GM19397 (cell line): Measurements from ENCODE around the gene GSC.

Source experiments
- ATAC-seq: cut with Tn5 transposase; IDR thresholded peaks from one replicate; pipeline ENCODE4 v1.9.1; 2021; ENCODE audit warnings: mild to moderate bottlenecking, moderate library complexity; ENCODE audit not compliant: unreplicated experiment

The GSC gene

DNA sequence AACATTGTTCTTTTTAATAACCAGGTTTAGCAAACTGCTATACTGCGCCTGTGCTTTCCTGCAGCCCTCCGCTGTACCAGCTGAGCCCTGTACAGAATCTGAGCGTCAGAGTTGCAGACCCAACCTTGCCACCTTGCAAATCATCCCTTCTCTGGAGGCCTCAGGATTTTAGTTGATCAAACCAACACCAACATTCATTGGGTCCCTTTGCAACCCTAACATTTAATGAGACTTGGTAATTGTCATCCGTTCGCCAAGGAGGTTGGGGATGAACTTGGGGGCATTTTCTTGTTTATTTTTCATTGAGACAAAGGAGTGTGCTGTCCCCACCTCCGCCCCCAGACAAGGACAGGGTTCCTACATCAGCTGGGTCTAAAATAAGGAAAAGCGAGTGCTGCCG is 2.6 kb upstream of the GSC start:
- ATAC-seq: no peak

DNA sequence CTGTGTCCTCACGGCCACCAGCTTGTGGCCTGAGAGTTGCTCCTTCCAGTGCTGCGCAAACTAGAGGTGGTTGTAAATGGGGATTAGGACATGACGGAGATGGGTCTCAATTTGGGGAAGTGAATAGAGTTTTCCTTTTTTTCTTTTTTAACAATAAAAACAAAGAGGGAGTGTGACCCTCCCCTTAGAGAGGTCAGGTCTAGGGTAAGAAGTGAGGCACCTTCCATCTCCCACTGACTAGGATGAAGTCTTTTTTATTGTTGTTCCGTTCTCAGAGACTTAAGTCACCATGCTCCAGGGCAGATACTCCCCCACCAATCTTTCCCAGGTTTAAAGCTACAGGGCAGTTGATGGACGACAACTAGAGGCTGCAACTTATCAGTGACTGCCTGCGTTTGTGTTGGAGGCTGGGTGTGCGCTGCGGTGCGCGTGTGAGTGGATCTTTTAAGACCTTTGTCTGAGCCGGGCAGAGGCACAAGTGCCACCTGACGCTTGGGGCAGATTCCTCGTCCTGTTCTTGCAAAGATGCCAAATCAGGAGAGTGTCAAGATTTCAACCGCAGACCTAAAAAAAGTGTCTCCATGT is 2.1 kb upstream of the GSC start:
- ATAC-seq: no peak

GRCh38 chr14:94771158-94771905 is 1.4 kb upstream of the GSC start:
- no peak for ATAC-seq

DNA sequence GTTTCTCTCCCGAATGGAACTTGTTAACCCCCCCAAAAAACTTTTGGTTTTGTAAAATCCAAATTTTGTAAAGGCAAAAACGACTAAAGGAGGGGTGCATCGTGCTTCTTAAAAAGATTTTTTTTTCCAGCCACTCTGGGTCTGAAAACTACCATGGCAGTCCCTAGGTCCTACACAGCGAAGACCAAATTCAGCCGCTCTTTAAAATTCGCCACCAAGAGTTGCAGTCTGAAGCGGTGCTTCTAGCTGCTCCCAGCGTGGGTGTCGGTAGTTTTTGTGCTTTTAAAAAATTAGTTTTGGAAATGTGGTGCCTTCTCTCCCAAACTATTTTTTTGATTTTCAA is 873 bp upstream of the GSC start:
- no peak for ATAC-seq

GRCh38 chr14:94770251-94770749 is 387 bp upstream of the GSC start:
- no peak for ATAC-seq

DNA sequence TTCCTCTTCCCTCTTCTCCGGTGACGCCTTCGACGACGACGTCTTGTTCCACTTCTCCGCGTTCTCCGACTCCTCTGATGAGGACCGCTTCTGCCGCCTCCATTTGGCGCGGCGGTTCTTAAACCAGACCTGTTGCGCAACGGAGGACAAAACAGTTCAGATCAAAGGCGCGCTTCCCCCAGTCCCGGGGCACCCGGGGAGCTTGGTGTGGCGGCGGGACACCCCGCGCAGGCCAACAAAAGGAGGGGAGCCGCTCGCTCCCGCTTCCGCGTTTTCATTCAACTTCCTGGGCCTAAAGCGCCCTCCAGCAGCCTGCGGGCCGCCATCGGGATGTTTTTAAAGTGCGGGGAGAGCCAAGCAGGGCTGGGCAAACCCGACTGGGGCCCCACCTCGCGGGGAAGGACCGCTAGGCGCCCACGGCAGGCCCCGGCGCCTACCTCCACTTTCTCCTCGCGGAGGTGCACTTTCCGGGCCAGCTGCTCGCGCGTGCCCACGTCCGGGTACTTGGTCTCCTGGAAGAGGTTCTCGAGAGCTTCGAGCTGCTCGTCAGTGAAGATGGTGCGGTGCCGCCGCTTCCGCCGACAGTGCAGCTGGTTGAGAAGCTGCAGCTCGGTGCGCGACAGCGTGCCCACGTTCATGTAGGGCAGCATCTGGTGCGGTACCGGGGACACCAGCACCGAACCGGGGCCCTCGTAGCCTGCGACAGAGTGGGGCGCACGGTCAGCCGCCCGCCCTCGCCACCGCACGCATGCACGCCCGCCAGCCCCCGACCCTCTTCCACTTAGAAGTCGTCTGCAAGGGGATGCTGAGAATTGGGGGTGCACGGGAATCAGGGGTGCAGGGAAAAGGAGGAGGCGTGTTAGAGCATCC is 1.2 kb downstream of the GSC start:
- ATAC-seq: no peak

GRCh38 chr14:94768141-94768520 is 1.8 kb downstream of the GSC start:
- ATAC-seq: no peak

DNA sequence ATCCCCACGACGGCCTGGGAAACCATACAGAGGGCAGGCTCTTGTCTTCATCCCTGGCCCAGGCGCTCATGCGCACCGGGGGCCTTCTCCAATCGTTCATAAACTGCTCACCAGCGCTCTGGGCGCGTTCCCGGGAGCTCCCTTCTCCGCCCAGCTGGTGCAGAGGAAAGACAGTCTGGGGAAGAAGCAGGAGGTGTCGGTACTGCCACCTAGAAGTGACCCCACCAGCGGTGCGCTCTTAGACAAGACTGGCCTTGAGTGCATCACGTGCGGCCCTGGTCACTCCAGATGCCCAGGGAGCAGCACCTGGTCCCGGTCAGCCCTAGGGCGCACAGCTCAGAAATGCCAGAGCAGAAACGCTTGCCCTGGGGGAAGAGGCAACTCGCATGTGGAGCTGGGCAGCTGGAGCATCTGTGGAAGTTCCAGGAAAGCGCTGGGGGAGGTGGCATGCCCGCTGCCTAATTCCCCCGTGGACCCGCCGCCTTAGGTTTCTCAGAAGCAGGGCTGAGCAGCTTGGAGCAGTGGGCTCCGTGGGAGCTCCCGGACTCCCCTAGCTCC is 2.5 kb downstream of the GSC start:
- no peak for ATAC-seq

DNA sequence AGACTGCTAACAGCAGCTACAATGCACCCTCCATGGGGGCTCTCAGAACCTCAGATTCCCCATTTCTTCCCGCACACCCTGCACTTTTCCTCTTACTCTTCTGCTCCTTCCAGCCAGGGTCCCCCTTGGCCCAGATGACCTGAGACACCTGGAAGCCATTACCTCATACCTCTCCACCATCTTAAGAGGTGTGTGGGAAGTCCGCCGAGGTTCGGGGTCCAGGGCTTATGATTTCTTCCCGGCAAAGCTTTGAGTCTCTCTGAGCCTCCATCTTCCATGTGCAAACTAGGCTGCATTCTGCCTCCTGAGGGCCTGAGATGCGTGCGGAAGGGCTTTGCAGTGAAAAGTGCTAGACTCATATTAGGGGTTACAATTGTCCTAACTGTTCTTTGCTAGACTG is 5.3 kb downstream of the GSC start:
- ATAC-seq: no peak

DNA sequence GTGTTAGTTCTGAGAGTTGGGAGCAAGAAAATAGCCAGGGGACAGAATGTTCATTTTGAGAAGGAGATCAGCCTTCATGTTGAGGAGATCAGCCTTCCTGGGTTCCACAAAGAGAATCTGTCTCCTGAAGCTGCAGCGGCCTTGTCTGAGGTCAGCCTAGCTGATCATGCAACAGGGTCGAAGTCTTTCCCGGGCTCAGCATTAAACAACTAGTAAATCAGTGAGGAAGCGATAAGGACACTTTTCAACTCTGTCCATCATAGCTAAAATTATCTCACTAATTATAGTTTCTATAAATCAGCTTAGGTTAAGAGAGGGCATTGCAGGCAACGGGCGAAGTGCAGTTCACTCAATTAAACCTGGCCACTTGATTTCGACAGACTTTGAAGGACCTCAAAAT is 7.5 kb downstream of the GSC start:
- no peak for ATAC-seq

DNA sequence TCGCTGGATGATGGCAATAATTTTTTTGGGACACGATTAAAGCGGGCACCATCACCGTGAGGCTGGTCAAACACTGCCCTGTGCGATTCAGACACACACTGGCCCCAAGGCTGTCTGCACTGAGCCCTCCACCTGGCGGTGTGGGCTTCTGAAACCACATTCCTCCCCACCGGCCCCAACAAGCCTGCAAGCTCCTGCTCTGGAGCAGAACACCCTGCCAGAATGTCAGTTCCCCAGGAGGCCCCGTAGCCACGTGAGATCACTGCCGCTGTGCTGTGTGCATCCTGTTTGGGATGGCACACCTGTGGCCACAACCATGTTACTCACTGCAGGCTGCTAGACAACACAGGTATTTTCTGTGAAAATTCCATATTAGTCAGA is 7.9 kb downstream of the GSC start:
- ATAC-seq: no peak

DNA sequence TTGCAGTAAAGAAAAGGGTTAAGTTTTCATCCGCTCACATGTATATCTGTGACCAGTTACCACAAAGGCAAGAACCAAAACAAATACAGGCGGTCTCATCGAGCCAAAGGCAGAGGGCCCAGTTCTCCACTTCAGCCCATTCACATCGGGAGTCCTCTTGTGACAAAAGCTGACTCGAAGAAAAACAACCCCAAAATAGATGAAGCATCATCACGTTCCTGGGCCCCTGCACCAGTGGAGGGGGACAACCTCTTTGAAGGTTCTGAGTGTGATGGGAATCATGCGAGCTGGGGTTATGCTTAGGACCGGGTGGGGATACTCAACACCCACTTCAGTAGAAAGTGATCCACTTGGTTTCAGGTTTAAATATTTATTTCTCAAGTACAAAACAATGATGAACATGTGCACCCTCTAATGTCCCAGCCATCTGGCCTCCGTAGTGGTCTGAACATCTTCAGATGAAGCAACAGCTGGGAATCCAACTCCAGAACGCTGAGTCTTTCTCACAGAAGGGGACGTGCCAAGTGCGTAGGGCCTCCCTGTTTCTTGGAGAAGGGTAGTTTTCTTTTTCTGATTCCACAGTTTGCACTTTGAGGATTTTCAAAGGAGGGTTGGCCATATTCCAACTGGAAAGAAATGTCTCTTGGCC is 8.4 kb downstream of the GSC start:
- ATAC-seq: no peak

- ATAC-seq: no peak
Measured at GRCh38 chr14:94756310-94756882, 13.5 kb downstream of the GSC start.

GRCh38 chr14:94754391-94754942 is 15.4 kb downstream of the GSC start:
- no peak for ATAC-seq

DNA sequence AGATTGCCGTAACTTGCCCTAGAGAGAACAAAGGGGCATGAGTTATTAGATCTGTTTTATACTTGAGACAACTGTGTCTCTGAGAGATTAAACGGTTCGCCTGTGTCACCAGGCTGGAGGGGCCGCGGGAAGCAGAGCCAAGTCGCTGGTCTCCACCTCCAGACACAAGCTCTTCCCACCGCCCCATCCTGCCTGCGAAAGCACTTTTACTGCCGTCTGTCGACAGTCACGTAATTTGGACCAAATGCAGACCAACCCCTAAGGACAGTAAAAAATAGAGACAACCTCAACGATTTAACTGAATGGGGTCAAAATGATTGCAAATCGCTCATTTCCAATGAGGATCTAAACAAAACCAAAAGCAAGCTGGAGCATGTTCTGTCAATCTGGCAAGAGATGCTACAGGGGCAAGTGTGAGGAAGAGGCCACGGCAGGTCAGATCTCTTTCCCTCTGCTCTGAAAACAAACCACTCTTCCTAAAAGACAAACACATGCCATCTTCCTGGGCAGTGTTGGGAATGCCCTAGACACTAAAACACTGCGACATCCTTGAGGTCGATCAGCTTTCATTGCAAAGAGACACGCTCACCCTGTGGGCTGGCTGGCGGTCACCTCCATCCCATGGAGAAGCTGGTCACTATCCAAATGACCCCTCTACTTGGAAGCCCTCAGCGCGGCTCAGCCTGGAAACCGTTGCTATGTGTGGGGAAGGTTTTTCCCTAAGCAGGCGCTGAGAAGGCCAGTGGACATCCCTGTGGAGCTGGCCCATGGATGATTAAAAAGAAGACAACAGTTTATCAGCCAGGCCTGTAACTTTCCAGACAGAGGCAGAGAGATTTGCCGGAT is 17.1 kb downstream of the GSC start:
- ATAC-seq: no peak

- no peak for ATAC-seq
Measured at GRCh38 chr14:94751956-94752355, 18.0 kb downstream of the GSC start.

- ATAC-seq: no peak
Measured at GRCh38 chr14:94751321-94751720, 18.6 kb downstream of the GSC start.

GRCh38 chr14:94750371-94750770 is 19.5 kb downstream of the GSC start:
- no peak for ATAC-seq

DNA sequence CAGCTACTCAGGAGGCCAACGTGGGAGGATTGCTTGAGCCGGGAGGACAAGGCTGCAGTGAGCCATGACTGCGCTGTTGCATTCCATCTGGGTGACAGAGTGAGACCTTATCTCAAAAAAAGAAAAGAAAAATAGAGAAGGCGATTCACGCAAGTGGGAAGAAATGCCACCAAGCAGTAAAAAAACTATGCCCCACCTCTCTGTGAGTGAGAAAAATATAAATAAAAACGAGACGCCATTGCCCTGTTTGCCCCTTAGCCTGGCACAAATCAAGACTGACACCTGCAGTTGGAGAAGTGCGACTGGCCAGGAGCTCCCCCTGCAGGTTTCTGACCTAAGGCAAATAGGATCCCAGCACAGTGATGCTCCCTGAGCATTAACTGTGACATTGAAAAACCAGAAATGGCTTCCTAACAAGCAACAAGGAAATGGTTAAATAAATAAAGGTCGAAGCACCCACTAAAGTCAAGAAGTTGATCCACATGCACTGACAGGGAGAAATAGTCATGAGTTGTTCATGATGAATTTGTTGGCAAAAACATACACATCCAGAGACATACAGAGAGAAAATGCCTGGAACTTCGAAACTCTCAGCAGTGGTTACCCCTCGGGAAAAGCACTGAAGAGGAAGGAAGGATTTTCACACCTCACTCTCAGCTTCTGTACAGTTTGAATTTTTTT is 21.1 kb downstream of the GSC start:
- no peak for ATAC-seq
